HL-60/S4 (cell line): ENCODE measurements around the gene ADAMTSL1.

Experiments
- in situ Hi-C: fragments of 300-500 bp; cut with MboI; formaldehyde crosslinking; loops from 2 replicates; pipeline ENCODE4 v1.14.3; 2022; ENCODE audit warnings: low sequenced_read_pairs

ADAMTSL1 gene

DNA sequence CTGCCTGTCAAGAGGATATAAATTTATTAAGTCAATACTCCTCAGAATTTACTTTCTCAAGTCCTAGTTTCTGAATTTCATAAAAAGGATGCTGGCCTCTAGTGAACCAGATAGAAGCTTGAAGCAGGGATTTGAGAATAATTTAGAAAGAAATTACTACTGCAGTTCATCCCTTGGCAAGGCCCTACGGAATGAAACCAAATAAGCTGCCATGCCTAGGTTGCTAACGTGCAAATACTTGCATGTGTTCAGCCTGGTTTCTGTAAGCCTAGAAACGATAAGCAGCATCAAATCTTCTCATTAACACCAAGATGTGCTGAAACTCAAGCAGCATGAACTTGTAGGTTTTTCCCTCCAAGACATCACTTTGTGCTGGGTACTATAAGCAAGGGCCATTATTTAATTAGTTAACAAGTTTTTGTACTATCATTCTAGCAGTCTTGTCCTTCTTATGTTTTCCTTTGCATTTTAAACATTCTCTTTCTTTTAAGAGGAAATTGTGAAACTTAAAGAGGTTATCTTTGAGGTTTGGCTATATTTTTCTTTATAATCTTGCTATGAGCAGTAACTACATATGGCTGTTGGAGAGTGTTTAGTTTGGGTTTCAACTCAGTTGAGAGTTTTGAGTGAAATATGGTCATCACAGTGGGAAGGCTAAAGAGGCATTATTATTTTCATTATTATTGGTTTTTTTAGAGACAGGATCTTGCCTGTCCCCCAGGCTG, 71.8 kb downstream of the ADAMTSL1 start:
- in situ Hi-C loops = no loop called here

DNA sequence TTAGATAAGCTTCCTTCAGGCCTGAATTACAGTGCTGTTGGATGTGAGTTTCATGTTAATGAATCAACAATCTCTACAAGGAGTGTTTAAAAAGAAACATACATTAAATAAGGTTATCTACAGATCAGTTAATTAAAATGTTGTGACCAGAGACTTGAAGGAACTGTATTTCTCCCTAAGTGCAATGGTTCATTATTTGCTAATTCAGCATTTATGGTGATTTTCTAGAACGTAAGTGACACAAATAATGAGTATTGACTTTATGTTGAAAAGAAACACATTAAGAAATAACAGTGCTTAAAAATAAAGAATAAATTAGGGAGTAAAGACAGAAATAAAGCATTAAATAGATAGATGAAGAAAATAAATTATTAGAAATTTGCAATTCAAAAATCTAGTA, 74.5 kb downstream of the ADAMTSL1 start:
- in situ Hi-C loops = no loop called here

DNA sequence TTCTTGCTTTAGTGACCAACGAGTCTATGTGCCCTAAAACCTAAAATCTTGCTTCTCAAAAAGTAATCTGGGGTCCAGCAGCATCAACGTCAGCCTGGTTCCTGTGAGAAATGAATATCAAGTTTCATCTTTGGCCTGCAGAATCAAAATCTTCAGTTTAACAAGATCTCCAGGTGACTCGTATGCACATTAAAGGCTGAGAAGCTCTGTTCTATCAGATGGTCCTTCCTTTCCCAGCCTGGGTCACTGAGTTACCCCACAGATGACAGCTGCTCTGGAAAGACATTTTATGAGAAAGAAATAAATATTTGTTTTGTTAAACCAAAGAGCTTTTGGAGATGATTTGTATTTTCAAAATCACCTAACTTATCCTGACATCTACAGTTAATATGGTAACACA, 75.8 kb downstream of the ADAMTSL1 start:
- in situ Hi-C loops = no loop called here

DNA sequence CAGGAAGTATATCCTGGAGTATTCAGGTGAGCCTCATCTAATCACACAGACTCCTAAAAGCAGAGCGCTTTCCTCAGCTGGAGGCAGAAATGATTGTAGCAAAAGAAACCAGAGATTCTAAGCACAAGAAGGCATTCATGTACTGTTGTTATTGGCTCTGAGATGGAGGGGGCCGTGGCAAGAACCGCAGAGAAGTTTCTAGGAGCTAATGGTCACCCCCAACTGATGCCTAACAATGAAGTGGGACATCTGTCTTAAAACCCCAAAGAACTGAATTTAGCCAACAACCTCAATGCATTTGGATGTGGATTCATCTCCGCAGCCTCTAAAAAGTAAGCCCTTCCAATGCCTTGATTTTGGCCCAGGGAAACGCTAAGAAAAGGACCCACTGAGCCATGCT, 76.3 kb downstream of the ADAMTSL1 start:
- in situ Hi-C loops = no loop called here

DNA sequence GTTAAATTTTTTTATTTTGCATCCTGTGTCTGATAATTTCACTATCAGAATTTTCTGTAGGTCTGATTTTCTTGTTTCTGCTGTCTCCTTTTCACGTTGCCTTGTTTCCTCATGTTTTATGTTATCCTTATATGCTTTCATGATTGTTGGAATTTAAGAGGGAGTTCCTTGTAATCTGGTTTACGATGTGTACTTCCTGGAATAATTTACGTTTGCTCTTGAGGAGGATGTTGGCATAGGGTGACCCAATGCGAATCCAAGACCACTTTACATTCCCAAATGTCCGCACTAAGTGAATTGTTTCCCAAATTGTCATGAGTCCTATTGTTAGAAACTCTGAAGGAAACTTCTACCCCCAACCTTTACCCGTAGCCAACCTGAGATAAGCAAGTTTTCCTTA, 80.3 kb downstream of the ADAMTSL1 start:
- in situ Hi-C loops = no loop called here

DNA sequence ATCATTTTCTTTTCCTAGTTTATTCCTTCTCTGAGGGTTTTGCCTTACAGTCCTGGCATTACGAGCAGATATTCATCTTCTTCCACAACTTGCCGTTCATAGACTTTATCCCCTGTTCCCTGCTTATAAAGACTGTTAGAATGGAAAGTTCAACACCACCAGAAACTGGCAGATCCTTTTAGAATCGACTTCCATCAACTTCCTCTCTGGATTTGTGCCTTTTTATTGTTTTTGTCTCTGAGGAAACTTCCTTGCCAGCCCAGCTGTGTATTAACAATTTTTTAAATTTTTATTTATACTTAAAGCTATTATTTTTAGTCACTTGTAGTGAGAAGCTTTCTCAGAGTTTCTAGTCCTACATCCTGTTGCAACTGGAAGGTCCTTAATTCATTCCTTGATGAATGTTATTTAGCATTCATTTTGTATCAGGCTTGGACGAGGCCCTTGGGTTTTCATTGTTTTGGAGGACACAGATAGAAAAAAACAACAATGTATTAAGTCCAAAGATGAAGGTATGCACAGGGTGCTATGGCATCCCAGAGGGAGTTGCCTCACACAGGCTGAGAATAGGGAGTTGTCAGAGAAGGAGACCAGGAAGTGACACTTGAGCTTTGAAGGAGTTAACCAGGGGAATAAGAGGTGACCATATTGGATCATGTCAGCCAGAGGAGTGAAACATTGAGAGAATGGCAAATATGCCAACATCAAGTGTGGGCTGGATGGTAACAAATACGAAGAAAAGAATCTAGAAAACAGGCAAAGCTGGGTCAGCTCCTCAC, 81.3 kb downstream of the ADAMTSL1 start:
- in situ Hi-C loops = no loop called here

DNA sequence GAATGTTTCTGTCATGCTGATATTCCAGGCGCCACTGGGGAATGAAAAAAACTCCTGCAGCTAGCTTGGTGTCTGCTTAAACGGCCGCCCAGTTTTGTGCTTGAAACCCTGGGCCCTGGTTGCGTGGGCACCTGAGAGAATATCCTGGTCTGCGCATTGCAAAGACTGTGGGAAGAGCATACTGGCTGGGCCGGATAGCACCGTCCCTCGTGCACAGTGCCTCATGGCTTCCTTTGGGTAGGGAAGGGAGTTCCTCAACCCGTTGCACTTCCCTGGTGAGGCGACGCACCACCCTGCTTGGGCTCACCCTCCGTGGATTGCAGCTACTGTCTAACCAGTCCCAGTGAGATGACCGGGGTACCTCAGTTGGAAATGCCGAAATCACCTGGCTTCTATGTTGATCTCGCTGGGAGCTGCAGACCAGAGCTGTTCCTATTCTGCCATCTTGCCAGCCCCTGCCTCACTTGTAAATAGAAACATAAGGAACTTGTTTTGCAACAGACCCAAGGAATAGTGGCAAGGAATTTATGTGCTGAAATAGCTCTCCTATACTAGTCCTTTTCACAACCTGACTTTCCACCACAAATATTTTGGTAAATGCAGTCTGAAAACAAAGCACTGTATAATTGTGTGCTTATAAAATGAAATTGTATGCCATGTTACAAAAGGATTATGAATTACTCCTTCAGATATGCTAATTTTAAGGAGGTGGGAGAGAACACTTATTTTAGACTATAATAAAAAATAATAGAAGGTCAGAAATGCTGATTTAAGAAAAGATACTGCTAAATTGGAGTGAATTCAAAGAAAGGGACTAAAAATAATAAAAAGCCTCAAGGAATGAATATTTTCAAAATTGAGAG, 90.3 kb downstream of the ADAMTSL1 start:
- in situ Hi-C loops = no loop called here

DNA sequence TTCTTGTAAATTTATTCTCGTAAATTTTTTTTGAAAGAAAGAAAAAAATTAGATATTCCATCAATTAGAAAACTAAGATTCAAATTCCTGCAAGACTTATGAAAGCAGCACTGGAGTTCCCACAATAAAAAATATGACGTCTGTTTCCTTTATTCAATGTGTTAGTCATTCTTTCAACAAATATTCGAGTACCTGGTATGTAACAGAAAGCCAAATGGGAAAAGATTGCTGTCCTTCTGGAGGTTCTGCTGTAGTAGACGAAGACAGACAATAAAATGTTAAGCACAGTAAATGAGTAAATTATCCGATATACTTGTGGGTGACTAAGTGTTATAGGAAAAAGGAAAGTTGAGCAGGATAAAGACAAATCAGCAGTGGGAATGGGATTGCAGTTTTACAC, 92.2 kb downstream of the ADAMTSL1 start:
- in situ Hi-C loops = no loop called here

DNA sequence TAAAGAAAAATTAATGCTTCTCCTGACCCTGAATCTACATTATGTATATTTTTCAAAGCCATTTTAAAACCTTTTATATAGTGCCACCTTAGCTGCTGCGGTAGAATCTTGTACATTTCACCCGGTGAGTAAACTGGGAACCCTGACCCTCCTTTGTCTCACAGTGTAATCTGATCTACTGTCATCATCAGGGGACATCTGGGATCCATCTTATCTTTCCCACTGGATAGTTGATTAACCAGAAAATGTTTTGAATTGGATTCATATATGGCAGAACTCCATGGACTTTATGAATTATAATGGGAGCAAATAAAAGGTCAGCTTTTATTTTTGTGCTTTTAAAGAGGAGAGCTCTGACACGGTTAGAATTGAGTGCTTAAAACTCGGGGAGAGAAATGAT, 95.0 kb downstream of the ADAMTSL1 start:
- in situ Hi-C loops = no loop called here

DNA sequence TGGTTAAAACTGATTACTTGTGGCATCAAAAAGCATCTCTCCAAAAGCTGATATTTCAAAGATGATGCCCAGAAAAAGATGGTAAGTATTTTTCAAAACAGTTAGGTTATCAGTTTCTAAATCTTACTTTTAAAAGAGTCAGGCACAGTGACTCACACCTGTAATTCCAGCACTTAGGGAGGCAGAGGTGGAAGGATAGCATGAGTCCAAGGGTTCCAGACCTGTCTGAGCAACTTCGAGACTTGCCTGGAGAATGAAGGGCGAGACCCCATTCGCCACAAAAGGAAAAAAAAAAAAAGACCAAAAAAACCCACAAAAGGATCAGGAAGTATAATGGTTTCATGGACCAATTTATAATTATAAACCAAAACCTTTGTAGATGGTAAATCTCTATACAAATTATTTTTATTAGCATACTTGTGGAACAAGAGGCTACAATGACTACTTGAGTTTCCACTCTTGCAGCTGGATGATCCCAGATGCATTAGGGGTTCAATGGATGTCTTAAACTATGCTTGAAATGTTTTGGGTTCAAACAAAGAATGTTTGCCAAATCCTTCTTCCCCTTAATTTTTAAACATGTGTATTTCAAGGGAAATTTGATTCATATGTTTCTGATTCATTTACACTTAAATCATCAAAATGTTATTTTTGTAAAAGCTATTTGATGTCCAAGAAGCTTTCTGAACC, 96.1 kb downstream of the ADAMTSL1 start:
- in situ Hi-C loops = no loop called here

DNA sequence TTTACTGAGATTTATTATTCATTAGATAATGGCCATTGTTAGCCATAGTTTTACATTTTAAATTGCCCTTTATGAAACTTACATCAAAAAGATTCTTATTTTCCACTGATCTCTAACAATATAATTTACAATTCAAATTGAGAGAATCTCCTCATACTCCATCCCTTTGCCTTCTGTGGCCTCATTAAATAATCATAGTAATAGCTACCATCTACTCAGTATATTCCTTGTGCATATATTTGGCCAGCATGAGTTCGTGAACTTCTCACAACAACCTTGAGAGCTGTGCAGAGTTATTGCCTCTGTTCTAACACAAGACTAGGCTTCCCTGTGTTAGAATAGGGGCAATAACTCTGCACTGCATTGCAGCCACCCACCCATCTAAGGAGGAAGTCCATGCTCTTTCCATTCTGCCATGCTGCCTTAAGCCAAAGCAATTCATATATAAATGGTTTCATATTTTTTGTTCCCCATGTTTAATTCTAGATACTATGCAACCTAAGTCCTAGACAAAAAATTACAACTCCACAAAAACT, 99.1 kb downstream of the ADAMTSL1 start:
- in situ Hi-C loops = no loop called here

DNA sequence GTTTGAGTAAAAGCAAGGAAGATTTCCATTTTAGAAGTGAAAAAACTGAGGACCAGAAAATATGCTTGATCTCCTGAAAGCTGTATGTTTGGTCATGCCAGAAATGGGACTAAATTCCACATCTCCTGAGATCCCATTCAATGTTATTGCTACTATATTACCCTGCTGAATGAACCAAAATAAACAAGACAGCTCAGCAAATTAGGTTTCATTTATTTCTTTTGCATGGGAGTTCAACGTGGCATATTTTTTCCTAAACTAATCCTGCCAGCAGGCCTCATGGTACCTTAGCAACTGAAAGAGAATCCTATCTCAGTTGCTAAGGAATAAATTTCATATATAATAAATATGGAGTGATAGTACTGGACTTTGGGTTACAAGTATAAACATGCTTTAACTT, 101.7 kb downstream of the ADAMTSL1 start:
- in situ Hi-C loops = no loop called here

DNA sequence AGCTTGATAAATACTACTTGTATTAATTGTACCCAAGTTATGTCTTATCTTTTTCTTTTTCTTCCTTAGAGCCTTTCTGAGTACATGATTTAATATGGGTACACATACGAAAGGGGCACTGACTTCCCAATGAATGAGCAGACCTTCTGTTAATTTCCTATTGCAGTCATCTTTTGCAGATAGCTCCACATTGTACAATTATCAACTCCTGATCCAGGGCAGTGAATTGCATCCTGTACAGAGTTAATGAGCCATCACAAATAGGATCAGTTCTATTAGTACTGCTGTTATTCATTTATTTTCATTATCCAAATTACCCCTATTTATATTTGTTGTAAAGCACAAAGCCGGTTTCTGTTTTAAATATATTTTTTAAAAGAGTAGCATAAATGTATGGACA, 105.6 kb downstream of the ADAMTSL1 start:
- in situ Hi-C loops = no loop called here

DNA sequence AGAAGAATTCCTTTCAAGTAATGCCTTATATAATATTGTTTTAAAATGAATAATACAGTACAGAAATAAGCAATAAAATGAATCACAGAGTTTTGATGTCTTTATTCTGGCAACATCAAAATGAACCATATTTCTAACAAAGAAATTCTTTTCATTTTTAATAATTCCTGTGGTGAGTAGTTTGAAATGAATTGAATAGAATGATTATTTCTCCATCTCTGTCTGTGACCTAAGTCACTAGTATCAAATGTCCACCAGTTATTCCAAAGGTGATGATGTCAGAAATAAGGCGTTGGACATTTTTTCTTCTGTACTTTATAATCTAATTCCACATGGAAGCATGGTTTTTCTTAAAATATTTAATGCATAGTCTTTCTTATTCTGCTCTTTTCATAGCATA, 106.2 kb downstream of the ADAMTSL1 start:
- in situ Hi-C loops = no loop called here

DNA sequence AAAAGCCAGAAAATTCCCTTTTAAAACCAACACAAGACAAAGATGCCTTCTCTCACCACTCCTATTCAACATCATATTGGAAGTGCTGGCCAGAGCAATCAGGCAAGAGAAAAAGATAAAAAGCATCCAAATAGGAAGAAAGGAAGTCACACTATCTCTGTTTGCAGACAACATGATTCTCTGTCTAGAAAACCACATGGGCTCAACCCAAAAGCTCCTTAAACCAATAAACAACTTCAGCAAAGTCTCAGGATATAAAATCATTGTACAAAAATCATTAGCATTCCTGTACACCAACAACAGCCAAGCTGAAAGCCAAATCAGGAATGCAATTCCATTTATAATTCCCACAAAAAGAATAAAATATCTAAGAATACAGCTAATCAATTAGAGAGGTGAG, 112.0 kb downstream of the ADAMTSL1 start:
- in situ Hi-C loops = no loop called here

DNA sequence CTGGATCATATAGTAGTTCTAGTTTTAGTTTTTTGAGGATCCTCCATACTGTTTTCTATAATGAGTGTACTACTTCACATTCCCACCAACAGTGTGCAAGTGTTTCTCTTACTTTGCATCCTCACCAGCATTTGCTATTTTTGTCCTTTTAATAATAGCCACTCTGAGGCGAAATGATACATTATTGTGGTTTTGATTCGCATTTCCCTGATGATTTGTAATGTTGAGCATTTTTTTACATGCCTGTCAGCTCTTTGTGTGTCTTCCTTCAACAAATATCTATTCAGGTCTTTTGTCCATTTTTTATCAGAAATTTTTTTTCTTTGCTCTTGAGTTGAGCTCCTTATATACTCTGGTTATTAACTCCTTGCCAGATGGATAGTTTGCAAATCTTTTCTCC, 114.0 kb downstream of the ADAMTSL1 start:
- in situ Hi-C loops = no loop called here

DNA sequence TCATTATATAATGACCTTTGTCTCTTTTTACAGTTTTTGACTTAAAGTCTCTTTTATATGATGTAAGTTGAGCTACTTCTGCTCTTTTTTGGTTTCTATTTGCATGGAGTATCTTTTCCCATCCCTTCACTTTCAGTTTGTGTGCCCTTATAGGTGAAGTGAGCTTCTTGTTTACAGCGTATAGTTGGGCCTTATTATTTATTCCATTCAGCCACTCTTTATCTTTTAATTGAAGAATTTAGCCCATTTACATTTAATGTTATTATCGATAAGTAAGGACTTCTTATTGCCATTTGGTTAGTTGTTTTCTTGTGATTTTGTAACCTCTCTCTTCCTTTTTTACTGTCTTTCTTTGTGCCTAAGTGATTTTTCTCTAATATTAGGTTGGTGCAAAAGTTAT, 117.3 kb downstream of the ADAMTSL1 start:
- in situ Hi-C loops = no loop called here

DNA sequence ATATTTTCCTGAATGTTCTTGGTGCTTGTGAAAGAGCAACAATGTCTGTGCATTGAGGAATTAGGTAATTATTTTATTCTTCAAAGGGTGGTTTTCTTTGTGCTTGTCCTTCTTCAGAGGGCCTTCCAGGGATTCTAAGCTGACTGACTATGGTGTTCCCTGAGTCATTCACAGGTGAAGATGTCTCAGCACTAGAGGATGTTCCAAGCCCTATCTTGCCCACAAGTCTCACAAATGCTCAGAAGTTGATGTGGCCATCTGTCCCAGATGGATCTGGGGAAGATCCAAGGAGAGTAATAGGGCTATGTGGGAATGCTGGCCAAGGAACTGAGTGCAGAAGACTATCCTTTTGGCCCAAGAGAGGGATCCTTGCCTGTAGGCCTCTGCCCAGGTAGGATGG, 120.9 kb downstream of the ADAMTSL1 start:
- in situ Hi-C loops = no loop called here

DNA sequence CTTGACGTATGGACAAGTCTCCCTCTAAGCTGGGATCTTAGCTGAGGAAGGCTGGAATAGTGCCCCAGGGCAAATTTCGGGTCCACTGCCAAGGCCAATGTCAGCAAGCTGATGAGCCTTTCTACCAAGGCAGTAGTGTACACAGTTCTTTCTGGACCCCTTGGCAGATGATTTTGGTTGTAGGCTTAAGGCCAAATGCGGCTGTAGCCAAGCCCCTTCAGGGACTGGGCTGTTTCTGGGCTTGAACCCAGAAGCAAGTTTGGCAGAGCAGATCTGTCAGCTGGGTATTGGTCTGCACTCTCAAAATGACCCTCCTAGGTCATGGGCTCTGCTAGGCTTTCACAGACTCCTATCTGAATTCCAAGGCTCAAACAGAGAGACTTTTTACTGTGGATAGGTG, 121.6 kb downstream of the ADAMTSL1 start:
- in situ Hi-C loops = no loop called here

DNA sequence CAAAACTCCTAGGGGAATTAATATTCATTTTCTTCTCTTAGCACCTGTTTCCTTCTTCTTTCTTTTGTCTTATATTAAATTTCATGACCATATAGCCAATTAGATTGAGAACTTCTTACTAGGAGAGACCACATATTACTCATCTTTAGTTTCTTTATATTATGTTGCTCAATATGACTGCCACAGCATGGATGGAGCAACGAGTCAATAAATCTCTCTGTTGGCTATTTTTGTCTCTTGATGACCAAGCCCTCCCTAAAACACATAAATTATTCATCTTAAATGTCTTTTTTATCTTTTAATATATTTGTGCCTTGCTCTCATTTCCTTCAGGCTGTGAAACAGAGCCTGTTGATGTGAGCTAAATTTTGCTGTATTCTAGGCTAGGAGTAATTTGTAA, 123.0 kb downstream of the ADAMTSL1 start:
- in situ Hi-C loops = no loop called here

DNA sequence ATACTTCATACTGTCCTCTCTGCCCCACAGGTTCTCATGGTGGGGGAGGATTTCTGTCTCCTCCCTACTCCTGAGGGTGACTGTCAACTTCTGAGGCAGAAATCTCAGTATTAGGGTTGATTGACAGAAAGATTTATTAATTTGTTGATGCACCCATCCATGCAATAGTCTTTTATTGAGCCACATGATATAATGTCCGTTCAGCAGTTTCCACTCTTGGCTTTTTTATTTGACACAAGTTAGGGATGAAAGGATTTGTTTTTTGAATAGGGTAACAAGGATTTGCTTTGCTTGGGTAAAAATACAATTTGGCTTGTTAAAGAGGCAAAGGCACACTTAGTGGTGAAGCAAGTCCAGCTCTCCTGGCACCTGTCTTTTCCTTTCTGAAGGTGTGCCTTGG, 125.0 kb downstream of the ADAMTSL1 start:
- in situ Hi-C loops = no loop called here
